H1 (cell line): ENCODE measurements around the gene CAPN6. TPM values are rescaled to one million over a fixed set of nuclear protein-coding genes. Genes with fewer than 3 reads are reported as not detected.

ENCODE experiments used
- KDM4A ChIP-seq: IDR thresholded peaks from one replicate; pipeline ENCODE4 v1.7.1; 2012; ENCODE audit warnings: low read depth, mild to moderate bottlenecking, moderate library complexity, low read length, inconsistent platforms; ENCODE audit not compliant: severe bottlenecking
- MAFK ChIP-seq: IDR thresholded peaks from 2 replicates; pipeline ENCODE4 v1.6.1; 2012; ENCODE audit warnings: low read depth, mild to moderate bottlenecking, improper control_type of control experiment, low read length
- SAP30 ChIP-seq: fragments of 300-600 bp; sonication (generic); IDR thresholded peaks from 2 replicates; pipeline ENCODE4 v1.7.1; 2012; ENCODE audit warnings: low read length, moderate library complexity, mild to moderate bottlenecking, inconsistent platforms; ENCODE audit not compliant: insufficient read depth, insufficient replicate concordance
- TAF1 ChIP-seq: IDR thresholded peaks from 2 replicates; pipeline ENCODE4 v1.6.1; 2011; ENCODE audit warnings: mild to moderate bottlenecking, low read depth, low read length
- polyA plus RNA-seq, 7 experiments: library from polyadenylated mRNA; depleted of rRNA in 3 of 7; stranded (reverse) in 5 of 7; unstranded in 2 of 7; fragments of >200 nt in 5 of 7; fragments of 200-250 nt in 2 of 7; gene quantifications; 1 replicate in 5 of 7; 2 replicates in 1 of 7; 4 replicates in 1 of 7; pipeline versions ENCODE4 v1.2.1 to v1.2.3, GENCODE V29; 2011 to 2013; ENCODE audit warnings: missing spikeins in 2 of 7, mixed read lengths in 2 of 7
- total RNA-seq: library from RNA; stranded (reverse); fragmentation: NEBNext Ultra II Directional; extraction: Animal tissue kit (Norgen Biotek cat#: 25700); gene quantifications from 2 replicates; pipeline ENCODE4 v1.2.1, GENCODE V29; 2021
- TF ChIP-seq, protein P1 (sequence below): IDR thresholded peaks from 2 replicates; pipeline ENCODE4 v1.6.1; 2012; ENCODE audit warnings: low read length, inconsistent platforms

CAPN6 gene
- total and polyA plus RNA-seq, 2 of the 8 experiments (the other 6 are each of a cell fraction or from before 2014, with no cell fraction given) = 5.3 to 10.6 TPM

DNA sequence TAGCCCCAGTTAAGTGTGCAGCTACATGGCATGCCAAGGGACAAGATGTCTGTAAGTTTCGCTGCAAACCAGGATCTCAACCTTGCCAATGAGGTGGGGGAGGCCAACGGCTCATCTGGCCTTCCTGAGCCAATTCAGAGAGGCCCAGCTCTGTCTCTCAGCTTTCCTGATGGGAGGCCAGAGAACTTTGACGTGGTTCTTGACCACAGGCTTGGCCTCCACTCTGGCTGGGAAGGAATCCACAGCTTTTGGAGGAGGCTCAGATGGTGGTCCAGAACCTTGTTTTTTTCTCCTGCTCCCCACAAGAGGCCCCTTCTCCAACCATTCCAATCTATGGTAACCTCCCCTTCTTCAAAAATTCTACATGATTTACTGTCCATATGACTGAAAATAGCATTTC is 9.8 kb downstream of the CAPN6 start (continued):
- TF ChIP-seq TAF1 = no peak
- TF ChIP-seq, protein P1, sequence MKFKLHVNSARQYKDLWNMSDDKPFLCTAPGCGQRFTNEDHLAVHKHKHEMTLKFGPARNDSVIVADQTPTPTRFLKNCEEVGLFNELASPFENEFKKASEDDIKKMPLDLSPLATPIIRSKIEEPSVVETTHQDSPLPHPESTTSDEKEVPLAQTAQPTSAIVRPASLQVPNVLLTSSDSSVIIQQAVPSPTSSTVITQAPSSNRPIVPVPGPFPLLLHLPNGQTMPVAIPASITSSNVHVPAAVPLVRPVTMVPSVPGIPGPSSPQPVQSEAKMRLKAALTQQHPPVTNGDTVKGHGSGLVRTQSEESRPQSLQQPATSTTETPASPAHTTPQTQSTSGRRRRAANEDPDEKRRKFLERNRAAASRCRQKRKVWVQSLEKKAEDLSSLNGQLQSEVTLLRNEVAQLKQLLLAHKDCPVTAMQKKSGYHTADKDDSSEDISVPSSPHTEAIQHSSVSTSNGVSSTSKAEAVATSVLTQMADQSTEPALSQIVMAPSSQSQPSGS = no peak
- TF ChIP-seq MAFK = no peak
- TF ChIP-seq SAP30 = no peak
- no peak for TF ChIP-seq KDM4A
